GM19395 (cell line): Measurements from ENCODE around the gene MEF2B.
"Not testable (repeated sequence)": the region's sequence is repeated elsewhere in the genome, so short reads cannot be mapped to it uniquely, and the experiment has no call there.

Source experiments
- ATAC-seq: cut with Tn5 transposase; IDR thresholded peaks from one replicate; pipeline ENCODE4 v1.9.1; 2021; ENCODE audit warnings: mild to moderate bottlenecking, moderate library complexity; ENCODE audit not compliant: unreplicated experiment

MEF2B gene

DNA sequence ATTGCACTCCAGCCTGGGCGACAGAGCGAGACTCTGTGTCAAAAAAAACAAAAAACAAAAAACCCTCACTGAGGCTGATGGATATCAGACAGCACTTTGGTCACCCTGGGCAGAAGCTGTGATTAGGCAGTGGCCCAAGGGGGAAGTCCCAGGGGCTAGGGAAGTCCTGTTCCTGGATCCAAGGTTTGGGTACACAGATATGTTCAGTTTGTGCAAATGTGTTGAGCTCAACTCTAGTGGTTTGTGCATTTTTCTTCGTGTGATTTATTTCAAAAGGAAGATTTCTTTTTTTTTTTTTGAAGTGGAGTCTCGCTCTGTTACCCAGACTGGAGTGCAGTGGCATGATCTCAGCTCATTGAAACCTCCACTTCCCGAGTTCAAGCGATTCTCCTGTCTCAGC is 12.3 kb downstream of the MEF2B start:
- ATAC-seq, result no peak

DNA sequence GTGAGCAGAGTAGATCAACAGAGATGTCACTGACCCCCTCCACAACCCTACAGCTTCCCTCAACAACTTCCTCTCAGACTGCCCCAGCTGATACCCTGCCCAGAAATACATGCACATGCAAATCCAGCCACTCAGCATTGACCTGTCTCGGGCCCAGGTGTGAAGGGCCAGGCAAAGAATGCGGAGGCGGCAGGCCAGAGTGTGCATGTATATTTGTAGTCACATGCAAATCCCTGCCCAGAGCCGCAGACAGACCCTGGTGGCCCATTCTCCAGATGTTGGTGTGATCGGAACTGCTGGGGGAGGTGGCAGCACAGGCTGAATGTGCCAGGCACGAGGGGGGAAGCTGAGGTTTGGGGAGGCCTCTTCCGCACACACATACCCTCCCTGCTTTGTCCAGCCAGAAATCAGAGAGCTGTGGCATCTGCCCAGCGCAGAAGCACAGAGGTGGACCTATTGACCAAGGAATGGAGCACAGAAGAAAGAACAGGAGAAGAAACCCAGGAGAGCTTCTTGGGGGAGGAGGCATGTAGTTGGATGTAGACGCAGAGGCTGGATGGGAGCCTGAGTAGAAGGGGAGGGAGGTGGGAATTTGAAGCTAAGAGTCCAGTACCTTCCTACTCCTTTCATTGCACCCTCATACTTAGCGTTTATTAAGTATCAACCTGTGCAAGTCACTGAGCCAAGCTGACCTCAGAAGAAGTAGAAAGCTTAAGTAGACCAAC is 14.4 kb downstream of the MEF2B start:
- ATAC-seq, result peak; percentile 68

DNA sequence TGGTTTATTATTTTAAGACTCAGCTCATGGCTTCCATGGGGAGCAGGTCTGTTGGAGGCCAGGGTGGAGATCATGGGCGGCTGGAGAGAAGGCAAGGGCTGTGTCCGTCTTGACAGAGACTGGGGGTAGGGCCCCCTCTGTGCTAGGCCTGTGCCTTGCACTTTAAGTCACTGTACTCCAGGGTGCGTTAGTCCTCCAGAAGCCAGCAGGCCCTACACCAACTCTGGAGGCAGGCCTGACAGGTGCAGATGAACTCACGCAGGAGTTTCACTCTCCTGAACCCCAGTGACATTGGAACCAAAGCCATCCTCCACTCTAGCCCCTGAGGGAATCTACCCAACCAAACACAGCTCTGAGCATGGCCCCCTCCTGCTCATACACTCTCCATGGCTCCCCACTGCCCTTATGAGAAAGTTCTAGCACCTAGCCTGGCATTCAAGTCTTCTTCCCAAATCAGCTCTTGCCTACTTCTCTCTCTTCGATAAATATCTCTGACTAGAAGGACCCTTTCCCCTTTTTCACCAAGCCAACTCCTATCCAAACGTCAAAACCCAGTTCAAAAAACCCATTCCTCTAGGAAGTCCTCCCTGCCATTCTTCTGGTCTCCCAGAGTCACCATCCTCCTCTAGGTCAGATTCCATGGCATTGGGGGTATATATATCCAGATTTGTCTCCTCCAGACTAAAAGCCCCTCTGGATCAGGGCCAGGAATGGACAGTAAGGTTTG is 15.1 kb downstream of the MEF2B start:
- no peak for ATAC-seq

DNA sequence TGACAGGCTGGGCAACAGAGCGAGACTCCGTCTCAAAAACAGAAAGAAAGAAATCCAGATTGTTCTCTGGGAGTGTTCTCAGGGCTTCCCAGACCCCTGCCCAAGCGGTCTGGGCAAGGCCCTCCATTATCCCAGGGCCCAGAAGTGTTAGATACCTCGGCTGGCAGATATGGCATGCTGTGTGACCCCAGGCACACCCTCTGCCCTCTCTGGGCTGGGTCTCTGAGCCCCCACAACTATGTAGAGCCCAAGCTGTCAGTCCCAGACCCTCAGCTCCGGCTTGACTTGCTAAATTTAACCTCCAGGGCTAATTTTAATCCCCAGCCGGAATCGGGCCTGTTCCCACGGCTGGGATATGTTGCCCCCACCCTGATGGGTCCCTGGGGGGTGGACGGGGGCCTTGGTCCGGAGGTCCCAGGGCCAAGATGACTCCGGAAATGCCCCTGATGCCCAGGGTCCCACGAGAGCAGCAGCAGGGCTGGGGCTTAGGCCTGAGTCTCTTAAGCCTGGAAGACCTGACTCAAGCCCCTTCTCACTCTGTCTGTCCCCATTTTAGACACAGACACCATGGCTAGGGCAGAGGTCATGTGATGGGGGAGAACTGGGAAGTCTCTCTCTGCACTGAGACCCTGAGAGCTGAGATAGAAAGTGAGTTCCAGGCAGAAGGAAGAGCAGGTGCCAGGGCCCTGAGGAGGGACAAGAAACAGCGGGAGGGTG is 17.2 kb downstream of the MEF2B start:
- no peak for ATAC-seq

DNA sequence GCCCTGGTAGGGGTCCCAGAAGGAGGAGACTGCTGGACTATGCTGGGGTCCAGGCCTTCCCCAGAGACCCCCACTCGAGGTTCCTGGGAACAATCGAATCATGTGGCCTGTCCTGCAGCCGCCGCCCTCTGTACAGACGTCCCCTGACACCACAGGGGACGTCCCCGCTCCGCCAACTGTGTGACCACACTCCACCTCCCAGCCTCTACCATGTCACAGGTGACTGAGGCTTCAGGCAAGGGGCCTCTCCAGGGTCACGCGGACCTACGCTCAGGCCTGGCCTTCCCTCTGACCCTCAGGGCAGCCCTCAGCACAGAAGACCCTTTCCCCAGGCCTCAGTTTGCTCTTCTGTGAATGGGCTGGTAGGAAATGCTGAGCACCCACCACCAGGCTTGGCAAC is 18.6 kb downstream of the MEF2B start:
- no peak for ATAC-seq

DNA sequence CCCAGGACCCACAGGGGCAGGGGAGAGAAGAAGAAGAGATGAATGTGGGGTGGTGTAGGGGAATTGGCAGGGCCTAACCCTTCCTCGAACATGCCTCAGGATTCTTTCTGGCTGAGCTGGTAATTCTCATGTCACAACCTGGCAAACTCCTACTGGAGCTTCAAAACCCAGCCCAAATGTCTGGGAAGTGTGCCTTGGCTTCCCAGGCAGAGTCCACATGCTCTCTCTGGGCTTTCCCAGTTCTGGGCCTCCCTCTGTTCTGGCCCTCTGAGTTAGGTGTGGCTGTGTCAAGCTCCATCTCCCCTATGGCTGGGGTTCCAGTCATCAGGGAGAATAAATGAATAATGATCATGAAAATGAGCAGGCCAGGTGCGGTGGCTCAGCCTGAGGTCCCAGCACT is 20.6 kb downstream of the MEF2B start:
- ATAC-seq, result no peak

DNA sequence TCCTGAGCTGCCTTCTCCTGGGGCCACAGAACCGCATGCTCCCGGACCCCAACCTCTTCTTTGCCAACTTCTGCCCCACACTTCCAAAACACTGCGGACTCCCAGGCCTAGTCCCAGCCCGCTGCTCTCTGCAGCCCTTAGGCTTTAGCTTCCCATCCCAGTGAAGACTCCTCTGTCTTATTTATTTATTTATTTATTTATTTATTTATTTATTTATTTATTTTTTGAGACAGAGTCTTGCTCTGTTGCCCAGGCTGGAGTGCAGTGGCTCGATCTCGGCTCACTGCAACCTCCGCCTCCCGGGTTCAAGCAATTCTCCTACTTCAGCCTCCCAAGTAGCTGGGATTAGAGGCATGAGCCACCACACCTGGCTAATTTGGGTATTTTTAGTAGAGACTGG is 21.6 kb downstream of the MEF2B start:
- not testable (repeated sequence) for ATAC-seq

DNA sequence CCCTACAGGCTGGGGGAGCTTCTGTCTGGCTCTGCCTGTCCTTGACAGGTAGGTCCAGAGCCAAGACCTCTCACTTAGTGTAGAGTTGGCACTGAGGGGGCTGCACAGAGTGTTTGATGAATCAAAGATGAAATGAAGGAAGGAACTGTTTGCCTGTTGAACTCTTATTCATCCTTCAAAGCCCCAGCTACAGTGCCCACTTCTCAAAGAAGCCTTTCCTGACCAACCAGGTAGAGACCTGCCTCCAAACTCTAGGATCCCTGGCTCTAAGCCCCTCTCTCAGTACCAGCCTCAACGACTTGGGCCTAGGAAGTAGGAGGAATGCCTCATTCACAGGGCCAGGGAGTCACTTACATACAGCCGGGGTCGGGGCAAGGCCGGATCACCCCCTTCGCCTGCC is 22.7 kb downstream of the MEF2B start:
- ATAC-seq, result no peak

DNA sequence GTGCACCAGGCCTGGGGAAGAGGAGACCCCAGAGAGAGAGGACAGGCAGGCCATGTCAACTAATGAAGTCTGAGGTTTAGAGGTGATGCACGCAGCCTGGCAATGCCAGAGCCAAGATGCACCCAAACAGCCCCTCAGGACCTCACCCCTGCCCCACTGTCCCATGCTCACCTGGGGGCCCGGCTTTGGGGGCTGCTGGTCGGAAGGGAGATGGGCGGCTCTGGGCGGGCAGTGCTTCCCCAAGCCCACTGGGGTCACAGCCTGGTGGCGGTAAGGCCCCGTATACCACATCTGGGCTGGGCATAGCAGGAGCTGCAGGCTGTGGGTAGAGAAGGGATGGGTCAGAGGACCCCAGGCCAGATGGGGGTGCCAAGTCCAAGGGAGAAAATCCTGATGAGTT is 23.2 kb downstream of the MEF2B start:
- ATAC-seq, result no peak

DNA sequence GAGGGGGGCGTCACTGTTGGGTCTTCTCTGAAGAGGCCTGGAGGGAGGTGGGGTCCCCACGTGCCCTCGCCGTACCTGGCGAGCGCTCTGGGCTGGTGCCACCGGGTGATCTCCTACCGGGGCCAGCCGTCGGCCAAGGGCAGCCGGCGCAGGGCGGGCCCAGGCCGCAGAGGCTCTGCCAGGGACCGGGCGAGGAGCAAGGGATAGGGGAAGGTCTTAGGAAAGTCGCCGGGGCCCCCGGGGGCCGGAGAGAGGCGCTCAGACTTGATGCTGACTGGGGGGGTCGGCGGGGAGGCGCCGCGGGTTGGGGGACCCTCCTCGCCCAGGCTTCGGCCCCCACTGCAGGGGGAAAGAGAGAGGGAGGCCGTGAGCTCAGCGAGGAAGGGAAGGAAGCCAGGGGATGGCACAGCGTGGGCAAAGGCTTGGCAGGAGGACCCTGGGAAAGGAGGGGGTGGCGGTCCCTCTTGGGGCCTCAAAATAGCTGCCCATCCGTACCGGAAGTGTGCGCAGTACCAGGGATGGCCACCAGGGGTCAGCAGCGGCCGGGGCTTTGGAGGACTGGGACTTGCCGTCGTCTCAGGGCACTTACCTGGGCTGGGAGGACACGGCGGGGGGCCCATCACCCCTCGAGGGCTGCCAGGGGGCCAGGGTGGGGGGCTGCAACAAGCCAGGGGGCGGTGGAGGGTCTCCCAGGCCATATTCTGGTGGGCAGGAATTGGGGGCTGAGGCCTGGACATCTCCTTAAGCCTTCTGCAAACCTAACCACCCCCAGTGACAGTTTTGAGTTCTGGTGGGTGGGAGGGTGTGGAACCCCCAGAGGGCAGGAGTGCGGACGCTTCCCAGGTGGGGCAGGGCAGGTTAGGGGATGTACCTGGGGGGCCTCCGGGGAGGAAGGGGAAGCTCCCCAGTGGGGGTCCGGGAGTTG is 24.1 kb downstream of the MEF2B start:
- no peak for ATAC-seq

DNA sequence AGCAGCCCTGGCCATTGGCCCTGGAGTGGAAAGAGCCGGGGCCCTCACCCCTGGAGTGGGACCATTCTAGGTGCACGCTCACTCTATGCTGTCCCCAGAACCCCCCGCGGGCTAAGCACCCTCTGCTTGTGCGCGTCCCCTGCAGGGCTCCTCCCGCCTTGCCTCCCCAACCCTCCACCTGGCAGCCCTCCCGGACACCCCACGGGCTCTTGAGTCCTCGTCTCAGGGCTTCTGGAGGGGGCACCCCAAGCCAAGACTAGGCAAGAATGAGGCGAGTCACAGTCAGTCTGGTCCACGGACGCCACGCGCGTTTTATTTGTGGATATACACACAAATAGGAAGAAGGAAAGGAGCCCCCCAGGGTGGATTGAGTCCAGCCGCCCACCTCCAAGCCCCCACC is 24.8 kb downstream of the MEF2B start:
- ATAC-seq, result no peak

DNA sequence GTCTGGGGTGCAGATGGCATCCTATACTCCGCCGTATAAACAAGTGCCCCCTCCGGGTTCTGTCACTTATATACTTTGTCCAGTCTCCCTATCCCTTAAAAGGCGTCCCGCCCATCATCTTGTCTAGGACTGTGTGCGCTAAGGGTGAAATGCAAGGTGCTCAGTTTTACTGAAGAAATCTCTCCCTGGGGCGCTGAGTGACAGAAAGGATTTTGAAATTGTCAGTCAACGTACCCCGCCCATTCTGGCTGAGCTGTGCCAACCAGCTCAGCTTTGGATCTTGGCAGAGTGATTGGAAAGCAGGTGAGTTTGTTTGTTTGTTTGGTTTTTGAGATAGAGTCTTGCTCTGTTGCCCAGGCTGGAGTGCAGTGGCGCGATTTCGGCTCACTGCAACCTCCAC is 27.7 kb downstream of the MEF2B start:
- no peak for ATAC-seq

DNA sequence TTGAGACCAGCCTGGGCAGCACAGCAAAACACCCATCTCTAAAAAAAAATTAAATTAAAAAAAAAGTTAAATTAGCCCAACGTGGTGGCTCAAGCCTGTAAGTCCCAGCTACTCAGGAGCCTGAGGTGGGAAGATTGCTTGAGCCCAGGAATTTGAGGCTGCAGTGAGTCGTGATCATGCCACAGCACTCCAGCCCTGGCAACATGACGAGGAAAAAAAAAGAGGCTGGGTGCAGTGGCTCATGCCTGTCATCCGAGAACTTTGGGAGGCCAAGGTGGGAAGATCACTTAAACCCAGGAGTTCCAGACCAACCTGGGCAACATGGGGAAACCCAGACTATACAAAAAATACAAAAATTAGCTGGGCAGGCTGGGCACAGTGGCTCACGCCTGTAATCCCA is 29.6 kb downstream of the MEF2B start:
- ATAC-seq, result no peak

DNA sequence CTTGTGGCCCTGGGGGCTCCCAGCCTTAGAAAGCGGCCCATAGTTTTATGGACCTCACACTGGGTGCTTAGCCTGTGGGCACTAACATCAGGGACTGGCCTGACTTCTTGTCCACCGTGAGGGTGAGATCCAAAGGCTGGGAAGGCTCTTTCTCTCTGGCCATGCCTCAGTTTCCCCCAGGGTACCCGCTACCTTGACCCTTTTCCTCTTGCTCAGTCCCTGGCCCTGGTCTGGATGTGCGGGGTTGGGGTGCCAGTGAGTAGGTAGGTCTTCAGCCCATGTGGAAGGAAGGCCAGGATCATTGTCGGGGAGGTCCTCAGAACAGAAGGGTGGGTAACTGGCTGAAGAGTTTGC is 30.2 kb downstream of the MEF2B start:
- ATAC-seq, result no peak

DNA sequence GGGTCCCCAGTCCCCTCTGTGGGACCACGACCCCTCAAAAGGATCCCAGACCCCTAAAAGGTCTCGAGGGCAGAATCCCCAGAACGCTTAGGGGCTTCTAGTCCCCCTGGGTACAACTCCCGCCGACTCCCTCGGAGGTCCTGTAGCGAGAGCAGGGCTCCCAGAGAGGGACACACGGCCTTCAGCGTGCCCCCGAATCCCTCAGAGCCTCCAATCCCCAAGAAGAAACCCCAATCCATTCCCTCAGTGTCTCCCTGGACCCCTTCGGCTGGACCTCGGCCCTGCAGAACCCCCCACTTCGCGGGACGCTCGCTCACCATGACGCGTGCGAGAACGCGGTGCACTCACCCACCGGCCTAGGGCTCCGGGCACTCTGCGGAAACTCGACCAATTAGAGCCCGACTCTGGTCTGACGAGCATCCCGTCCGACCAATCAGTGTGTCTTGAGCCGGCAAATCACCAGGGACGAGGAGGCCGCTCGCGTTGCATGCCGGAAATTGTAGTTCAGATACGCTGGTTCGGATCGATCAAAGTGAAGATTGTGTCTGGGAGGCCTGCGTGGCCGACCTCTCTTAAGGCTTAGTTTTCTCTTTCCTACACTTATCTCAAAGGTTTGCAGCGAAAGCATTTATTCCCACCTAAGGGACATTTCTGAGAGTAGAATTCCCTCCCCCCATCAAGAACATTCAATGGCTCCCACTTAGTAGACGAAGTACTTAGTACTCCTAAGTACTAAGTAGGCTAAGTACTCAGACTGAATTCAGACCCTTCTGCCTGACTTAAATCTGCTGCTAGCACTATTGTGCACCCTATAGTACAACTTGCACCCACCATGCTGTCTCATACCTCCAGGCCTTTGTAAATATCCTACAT is 31.7 kb downstream of the MEF2B start, which contains the start of gene TMEM161A:
Gene TMEM161A (minus strand): TSS at position 370 of the 873 bp plus-strand sequence. CDS start 50 bp downstream, at position 320.
- ATAC-seq, result peak; percentile 97

DNA sequence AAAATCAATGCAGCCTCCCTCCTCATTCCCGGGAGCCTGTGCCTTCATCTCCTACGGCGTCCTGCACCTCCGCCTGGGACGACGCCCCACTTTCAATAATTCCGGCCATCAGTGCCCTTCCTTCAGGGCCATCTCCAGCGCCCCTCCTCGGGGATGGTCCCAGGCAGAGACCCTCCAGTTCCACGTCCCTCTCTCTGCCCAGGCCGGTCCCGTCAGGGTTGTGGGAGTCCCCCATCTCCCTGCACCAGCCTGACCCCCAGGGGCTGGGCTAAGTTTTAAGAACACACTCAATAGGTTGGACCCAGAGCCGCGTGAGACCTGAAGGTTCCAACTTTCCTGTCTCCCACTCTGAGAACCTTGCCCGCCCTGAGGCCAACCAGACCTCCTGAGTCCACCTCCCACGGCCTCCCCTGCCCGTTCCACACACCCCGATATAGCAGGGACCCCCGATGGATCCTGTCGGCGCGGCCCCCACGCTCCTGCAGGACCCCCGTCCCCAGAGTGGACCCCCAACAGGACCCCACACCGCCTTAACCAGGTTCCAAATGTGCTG is 32.4 kb downstream of the MEF2B start:
- no peak for ATAC-seq

DNA sequence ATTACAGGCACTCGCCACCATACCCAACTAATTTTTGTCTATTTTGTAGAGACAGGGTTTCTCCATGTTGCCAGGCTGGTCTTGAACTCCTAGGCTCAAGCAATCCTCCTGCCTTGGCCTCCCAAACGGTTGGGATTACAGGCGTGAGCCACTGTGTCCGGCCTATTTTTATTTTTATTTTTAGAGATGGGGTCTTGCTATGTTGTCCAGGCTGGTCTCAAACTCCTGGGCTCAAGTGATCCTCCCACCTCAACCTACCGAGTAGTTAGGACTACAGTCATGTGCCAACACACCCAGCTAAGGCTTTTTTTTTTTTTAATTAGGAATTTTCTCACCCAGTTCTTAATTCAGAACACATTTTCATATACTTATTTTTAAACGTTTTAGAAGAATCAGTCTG is 34.4 kb downstream of the MEF2B start:
- ATAC-seq, result not testable (repeated sequence)

DNA sequence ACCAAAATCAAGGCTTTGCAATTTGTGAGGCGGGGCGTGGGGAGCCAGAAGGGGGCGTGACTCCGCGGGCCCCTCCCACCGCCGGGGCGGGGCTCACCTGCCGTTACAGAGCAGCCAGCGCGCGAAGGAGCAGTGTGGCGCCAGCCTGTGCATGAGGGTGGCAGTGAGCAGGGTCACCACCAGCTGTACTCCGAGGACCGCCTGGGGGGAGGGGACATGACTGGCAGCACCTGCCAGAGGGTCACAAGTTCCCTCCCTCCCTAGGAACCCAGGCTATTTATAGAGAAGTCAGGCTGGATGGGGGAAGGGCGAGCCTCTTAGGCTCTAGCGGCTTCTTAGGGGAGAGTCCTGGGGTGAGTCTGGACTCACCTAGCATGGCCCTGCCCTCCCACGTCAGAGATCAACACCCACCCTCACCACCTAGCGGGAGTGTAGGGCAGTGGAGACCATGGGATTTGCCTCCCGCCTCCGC is 35.3 kb downstream of the MEF2B start:
- no peak for ATAC-seq

DNA sequence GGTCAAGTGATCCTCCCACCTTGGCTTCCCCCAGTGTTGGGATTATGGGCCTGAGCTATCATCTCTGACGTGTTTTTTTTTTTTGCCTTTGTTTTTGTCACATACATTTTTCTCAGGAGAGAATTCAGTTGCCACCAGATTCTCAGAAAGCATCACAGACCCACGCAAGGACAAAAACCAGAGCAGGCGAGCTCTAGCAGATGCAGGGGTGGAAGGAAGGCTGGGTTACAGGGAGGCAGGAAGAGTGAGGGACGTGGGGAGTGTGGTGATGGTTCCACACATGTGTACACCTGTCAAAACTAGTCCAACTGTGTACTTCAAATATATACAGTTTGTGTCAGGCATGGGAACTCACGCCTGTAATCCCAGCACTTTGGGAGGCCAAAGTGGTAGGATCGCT is 36.1 kb downstream of the MEF2B start:
- no peak for ATAC-seq
